ENCODE data around the gene SPOCK3. TPM values are rescaled to one million over a fixed set of nuclear protein-coding genes. Genes with fewer than 3 reads are reported as not detected.

The SPOCK3 gene
- polyA plus RNA-seq, 3 donors: 0.31 to 1.9 (median 1.2) TPM

DNA sequence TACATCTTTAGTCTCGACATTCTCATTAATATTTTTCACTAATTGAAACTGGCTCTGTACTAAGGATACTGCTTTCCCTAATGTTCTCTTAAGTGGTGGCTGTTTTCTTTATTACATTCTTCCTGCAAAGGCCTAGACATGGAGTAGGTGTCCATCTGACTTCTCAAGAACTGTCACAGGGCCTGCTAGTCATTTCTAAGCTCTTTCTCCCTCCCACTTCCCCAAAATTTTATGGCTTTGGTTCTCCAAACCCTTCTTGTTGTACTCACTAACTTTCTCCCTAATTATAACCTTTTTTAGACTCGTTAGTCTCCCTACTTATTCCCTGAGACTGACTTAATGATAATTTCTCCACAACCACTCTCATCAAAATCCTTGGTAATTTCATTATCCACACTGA lies 133.3 kb downstream of the SPOCK3 start:
- 91% methylated on average over 1 of the region's 2 CpGs for WGBS (ENCODE audit: insufficient coverage)
- Histone ChIP-seq H3K9me3 (replicated peaks in 1 of 2; ENCODE audit: control insufficient read depth in 1 of 2, insufficient read depth in 1 of 2, low read length in 2 of 2) (peaks cover 0 to 13% of the 10 kb centered on the region in 2 donors), H3K4me3 (replicated peaks in 1 of 3; ENCODE audit: low read depth in 2 of 3, low read length in 3 of 3) (no peak overlapping the region), H3K27me3 (ENCODE audit: control insufficient read depth in 2 of 2, insufficient read depth in 2 of 2, low read length in 2 of 2) (no peaks in the 10 kb centered on the region), H3K36me3 (replicated peaks in 1 of 2; ENCODE audit: control insufficient read depth in 1 of 2, insufficient read depth in 2 of 2, low read length in 2 of 2) (no peaks in the 10 kb centered on the region), H2AFZ (ENCODE audit: insufficient read depth, low read depth, low read length, poor library complexity, severe bottlenecking) (no peak overlapping the region), H3K79me2 (ENCODE audit: insufficient read depth, low read length) (no peaks in the 10 kb centered on the region), H3K4me1 (ENCODE audit: control insufficient read depth in 1 of 2, insufficient read depth in 2 of 2, low read length in 2 of 2) (no peaks in the 10 kb centered on the region), H3K27ac (ENCODE audit: low read depth in 1 of 2, low read length in 2 of 2) (no peak overlapping the region), H3K4me2 (replicated peaks; ENCODE audit: extremely low read depth, low read length, poor library complexity, severe bottlenecking) (no peak overlapping the region), H3K9ac (ENCODE audit: insufficient read depth, low read length, poor library complexity, severe bottlenecking) (no peak overlapping the region), H4K20me1 (ENCODE audit: insufficient read depth, low read length) (no peaks in the 10 kb centered on the region)
- DNase-seq: no peak
- H3K4me1 Mint-ChIP-seq: no peaks in the 10 kb centered on the region
- no peaks in the 10 kb centered on the region for H3K36me3 Mint-ChIP-seq
- TF ChIP-seq, protein P1, sequence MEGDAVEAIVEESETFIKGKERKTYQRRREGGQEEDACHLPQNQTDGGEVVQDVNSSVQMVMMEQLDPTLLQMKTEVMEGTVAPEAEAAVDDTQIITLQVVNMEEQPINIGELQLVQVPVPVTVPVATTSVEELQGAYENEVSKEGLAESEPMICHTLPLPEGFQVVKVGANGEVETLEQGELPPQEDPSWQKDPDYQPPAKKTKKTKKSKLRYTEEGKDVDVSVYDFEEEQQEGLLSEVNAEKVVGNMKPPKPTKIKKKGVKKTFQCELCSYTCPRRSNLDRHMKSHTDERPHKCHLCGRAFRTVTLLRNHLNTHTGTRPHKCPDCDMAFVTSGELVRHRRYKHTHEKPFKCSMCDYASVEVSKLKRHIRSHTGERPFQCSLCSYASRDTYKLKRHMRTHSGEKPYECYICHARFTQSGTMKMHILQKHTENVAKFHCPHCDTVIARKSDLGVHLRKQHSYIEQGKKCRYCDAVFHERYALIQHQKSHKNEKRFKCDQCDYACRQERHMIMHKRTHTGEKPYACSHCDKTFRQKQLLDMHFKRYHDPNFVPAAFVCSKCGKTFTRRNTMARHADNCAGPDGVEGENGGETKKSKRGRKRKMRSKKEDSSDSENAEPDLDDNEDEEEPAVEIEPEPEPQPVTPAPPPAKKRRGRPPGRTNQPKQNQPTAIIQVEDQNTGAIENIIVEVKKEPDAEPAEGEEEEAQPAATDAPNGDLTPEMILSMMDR (IDR thresholded peaks at IDR 0.05): no peak
- peaks cover 0 to 2% (median 1%) of the 10 kb centered on the region in 3 donors for H3K27me3 Mint-ChIP-seq (ENCODE audit: low read depth in 3 of 3)
- intact Hi-C loops (cut with micrococcal nuclease): no loop called here
- no peak overlapping the region for H3K4me3 Mint-ChIP-seq
- H3K9me3 Mint-ChIP-seq: peaks cover 0 to 6% (median 4%) of the 10 kb centered on the region in 7 donors
- H3K27ac Mint-ChIP-seq: no peak overlapping the region

DNA sequence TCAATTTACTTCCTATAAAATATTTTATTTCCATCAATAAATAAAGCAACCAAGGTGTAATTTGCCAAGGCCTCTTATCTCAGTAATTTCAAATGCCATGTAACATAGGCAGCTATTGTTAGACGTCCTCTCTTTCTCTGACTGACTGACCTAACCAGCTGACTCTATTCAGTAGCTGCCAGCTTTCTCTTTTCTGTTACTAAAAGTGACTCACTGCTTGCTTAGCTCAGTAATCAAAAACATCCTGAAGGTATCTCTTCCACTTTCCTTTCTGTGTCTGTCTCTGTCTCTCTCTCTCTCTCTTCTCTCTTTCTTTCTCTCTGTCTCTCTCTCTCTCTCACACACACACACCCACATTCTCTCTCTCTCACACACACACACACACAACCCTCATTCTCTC lies 134.2 kb downstream of the SPOCK3 start:
- DNase-seq: no peak
- WGBS (ENCODE audit: insufficient coverage): 63% methylated on average over 1 of the region's 1 CpG
- Mint-ChIP-seq H3K27me3 (ENCODE audit: low read depth in 3 of 3) (peaks cover 0 to 2% (median 1%) of the 10 kb centered on the region in 3 donors), H3K27ac (no peak overlapping the region), H3K9me3 (peaks cover 0 to 4% (median 2%) of the 10 kb centered on the region in 7 donors), H3K4me3 (no peak overlapping the region), H3K36me3 (no peaks in the 10 kb centered on the region), H3K4me1 (no peaks in the 10 kb centered on the region)
- Histone ChIP-seq H3K4me1 (ENCODE audit: control insufficient read depth in 1 of 2, insufficient read depth in 2 of 2, low read length in 2 of 2) (no peaks in the 10 kb centered on the region), H4K20me1 (ENCODE audit: insufficient read depth, low read length) (no peaks in the 10 kb centered on the region), H3K9me3 (replicated peaks in 1 of 2; ENCODE audit: control insufficient read depth in 1 of 2, insufficient read depth in 1 of 2, low read length in 2 of 2) (peaks cover 0 to 13% of the 10 kb centered on the region in 2 donors), H3K27ac (ENCODE audit: low read depth in 1 of 2, low read length in 2 of 2) (no peak overlapping the region), H3K4me2 (replicated peaks; ENCODE audit: extremely low read depth, low read length, poor library complexity, severe bottlenecking) (no peak overlapping the region), H3K79me2 (ENCODE audit: insufficient read depth, low read length) (no peaks in the 10 kb centered on the region), H3K4me3 (replicated peaks in 1 of 3; ENCODE audit: low read depth in 2 of 3, low read length in 3 of 3) (no peak overlapping the region), H3K27me3 (ENCODE audit: control insufficient read depth in 2 of 2, insufficient read depth in 2 of 2, low read length in 2 of 2) (no peaks in the 10 kb centered on the region), H3K36me3 (replicated peaks in 1 of 2; ENCODE audit: control insufficient read depth in 1 of 2, insufficient read depth in 2 of 2, low read length in 2 of 2) (no peaks in the 10 kb centered on the region), H3K9ac (ENCODE audit: insufficient read depth, low read length, poor library complexity, severe bottlenecking) (no peak overlapping the region), H2AFZ (ENCODE audit: insufficient read depth, low read depth, low read length, poor library complexity, severe bottlenecking) (no peak overlapping the region)
- intact Hi-C loops (cut with micrococcal nuclease): no loop called here
- TF ChIP-seq, protein P1 (IDR thresholded peaks at IDR 0.05): no peak

Measured in CD14-positive monocyte (primary cell).